ENCODE results near the gene TMEM145.

GRCh38 chr19:42282819-42283187 lies 30.3 kb upstream of the TMEM145 start:
- TF ChIP-seq, protein P1, sequence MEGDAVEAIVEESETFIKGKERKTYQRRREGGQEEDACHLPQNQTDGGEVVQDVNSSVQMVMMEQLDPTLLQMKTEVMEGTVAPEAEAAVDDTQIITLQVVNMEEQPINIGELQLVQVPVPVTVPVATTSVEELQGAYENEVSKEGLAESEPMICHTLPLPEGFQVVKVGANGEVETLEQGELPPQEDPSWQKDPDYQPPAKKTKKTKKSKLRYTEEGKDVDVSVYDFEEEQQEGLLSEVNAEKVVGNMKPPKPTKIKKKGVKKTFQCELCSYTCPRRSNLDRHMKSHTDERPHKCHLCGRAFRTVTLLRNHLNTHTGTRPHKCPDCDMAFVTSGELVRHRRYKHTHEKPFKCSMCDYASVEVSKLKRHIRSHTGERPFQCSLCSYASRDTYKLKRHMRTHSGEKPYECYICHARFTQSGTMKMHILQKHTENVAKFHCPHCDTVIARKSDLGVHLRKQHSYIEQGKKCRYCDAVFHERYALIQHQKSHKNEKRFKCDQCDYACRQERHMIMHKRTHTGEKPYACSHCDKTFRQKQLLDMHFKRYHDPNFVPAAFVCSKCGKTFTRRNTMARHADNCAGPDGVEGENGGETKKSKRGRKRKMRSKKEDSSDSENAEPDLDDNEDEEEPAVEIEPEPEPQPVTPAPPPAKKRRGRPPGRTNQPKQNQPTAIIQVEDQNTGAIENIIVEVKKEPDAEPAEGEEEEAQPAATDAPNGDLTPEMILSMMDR (IDR thresholded peaks at IDR 0.05; ENCODE audit: low read depth, low read length) = no peak
- no peak for TF ChIP-seq EZH2phosphoT487 (IDR thresholded peaks at IDR 0.05; ENCODE audit: low read depth)

All from OCI-LY3 (cell line).